Mucosa of descending colon (tissue), 3 donors: ENCODE measurements around the gene SAMD11. TPM values are rescaled to one million over a fixed set of nuclear protein-coding genes. Genes with fewer than 3 reads are reported as not detected.

Experiments
- ATAC-seq: fragments of 200-7000 bp; cut with Tn5 transposase; one replicate; pipeline ENCODE4 v1.9.1; 2020; ENCODE audit warnings: mild to moderate bottlenecking, moderate library complexity
- DNase-seq, 3 donors: peaks; one replicate each; pipeline ENCODE4 v3.0.0-alpha.2; 2020
- H3K36me3 ChIP-seq: fragments of 200-600 bp; one replicate; pipeline ENCODE4 v1.8.0; 2021; ENCODE audit warnings: low read depth, mild to moderate bottlenecking
- H3K4me1 ChIP-seq: fragments of 200-600 bp; one replicate; pipeline ENCODE4 v1.8.0; 2021; ENCODE audit warnings: low read depth, mild to moderate bottlenecking
- H3K4me3 ChIP-seq: fragments of 200-600 bp; one replicate; pipeline ENCODE4 v1.8.0; 2021; ENCODE audit warnings: mild to moderate bottlenecking
- H3K9me3 ChIP-seq: fragments of 200-600 bp; one replicate; pipeline ENCODE4 v1.8.0; 2021; ENCODE audit warnings: mild to moderate bottlenecking
- intact Hi-C, 2 donors: fragments of 100-400 bp; cut with DNase I in 1 of 2; cut with micrococcal nuclease in 1 of 2; formaldehyde crosslinking; loops; one replicate each; pipeline versions ENCODE4 v1.11.0 to v1.11.1; 2022; cut with DNase I, micrococcal nuclease
- total RNA-seq, 3 donors: library from RNA; stranded (reverse); fragmentation: NEBNext Ultra II Directional in 2 of 3; extraction: Animal tissue kit (Norgen Biotek cat#: 25700) in 2 of 3; gene quantifications; one replicate each; pipeline versions ENCODE4 v1.2.1 to v1.2.4, GENCODE V29; 2021 to 2023
- TF ChIP-seq, protein P1 (sequence below): fragments of 200-600 bp; IDR thresholded peaks from one replicate; pipeline ENCODE4 v1.8.0; 2022; ENCODE audit warnings: antibody characterized with exemption, mild to moderate bottlenecking
- donor health status: DM: no; HTN: no; CAD: no; lungs with moderate emphysema.
- donor health status: DM: no; HTN: no; CAD: no.
- donor health status: DM: no; HTN: yes; CAD: no.

Gene SAMD11
- total RNA-seq, 3 donors from 2014 or later: 2.2 to 4.3 (median 2.7) TPM

- intact Hi-C loops: no loop called here
- no peaks in the 10 kb centered on the region for H3K36me3 ChIP-seq
- H3K4me3 ChIP-seq: no peak overlapping the region
- TF ChIP-seq, protein P1, sequence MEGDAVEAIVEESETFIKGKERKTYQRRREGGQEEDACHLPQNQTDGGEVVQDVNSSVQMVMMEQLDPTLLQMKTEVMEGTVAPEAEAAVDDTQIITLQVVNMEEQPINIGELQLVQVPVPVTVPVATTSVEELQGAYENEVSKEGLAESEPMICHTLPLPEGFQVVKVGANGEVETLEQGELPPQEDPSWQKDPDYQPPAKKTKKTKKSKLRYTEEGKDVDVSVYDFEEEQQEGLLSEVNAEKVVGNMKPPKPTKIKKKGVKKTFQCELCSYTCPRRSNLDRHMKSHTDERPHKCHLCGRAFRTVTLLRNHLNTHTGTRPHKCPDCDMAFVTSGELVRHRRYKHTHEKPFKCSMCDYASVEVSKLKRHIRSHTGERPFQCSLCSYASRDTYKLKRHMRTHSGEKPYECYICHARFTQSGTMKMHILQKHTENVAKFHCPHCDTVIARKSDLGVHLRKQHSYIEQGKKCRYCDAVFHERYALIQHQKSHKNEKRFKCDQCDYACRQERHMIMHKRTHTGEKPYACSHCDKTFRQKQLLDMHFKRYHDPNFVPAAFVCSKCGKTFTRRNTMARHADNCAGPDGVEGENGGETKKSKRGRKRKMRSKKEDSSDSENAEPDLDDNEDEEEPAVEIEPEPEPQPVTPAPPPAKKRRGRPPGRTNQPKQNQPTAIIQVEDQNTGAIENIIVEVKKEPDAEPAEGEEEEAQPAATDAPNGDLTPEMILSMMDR: no peak
- no peaks in the 10 kb centered on the region for H3K9me3 ChIP-seq
- ATAC-seq: peak; percentile 74
- peaks cover 4% of the 10 kb centered on the region for H3K4me1 ChIP-seq
- DNase-seq: peak in 2 of 3 donors; percentile 47 to 59
Measured at GRCh38 chr1:932776-933602, 9.3 kb downstream of the SAMD11 start.

DNA sequence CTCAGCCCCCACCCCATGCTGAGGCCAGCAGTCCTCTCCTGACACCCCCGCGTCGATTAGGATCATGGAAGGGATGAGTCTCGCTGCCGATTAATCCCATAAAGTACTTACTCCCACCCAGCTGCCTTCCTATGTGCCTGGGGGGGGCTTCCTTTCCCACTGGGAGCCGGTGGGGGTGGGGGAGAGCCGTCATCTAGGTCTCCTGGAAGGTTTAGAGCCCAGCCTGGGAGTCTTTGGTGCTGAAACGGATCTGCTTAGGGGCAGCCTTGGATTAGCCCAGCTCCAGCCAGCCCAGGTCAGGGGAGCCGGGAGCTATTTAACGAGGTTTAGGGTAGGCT, 9.8 kb downstream of the SAMD11 start:
- TF ChIP-seq, protein P1: no peak
- intact Hi-C loops: no loop called here
- Histone ChIP-seq H3K4me1 (peaks cover 4% of the 10 kb centered on the region), H3K4me3 (no peak overlapping the region), H3K9me3 (no peaks in the 10 kb centered on the region), H3K36me3 (no peaks in the 10 kb centered on the region)
- DNase-seq (no peak), ATAC-seq (no peak)

GRCh38 chr1:934991-935750, 11.4 kb downstream of the SAMD11 start:
- no peak for DNase-seq
- peaks cover 8% of the 10 kb centered on the region for H3K4me1 ChIP-seq
- H3K4me3 ChIP-seq: no peak overlapping the region
- intact Hi-C loops: no loop called here
- no peak for ATAC-seq
- TF ChIP-seq, protein P1: no peak
- H3K9me3 ChIP-seq: no peaks in the 10 kb centered on the region
- no peaks in the 10 kb centered on the region for H3K36me3 ChIP-seq

DNA sequence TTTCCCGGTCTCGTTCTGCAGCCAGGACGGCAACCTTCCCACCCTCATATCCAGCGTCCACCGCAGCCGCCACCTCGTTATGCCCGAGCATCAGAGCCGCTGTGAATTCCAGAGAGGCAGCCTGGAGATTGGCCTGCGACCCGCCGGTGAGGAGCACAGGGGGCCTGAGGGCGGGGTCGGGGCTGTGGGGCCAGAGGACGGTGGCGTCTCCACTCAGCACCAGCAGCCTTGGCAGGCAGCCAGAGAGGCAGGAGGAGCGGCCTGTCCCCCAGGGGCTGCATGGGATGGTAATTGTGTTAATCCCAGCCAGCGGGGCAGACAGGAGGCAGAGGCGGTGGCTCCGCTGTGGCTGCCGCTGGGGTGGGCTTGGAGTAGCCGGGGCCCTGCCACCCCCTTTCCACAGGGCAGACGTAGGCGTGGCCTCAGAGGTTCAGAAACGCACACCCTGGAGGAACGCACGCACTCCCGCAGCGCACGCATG, 12.1 kb downstream of the SAMD11 start:
- H3K4me3 ChIP-seq: no peak overlapping the region
- TF ChIP-seq, protein P1: no peak
- H3K36me3 ChIP-seq: no peaks in the 10 kb centered on the region
- intact Hi-C loops: no loop called here
- peaks cover 14% of the 10 kb centered on the region for H3K4me1 ChIP-seq
- ATAC-seq (no peak), DNase-seq (no peak)
- no peaks in the 10 kb centered on the region for H3K9me3 ChIP-seq

- no peaks in the 10 kb centered on the region for H3K36me3 ChIP-seq
- H3K4me1 ChIP-seq: peaks cover 22% of the 10 kb centered on the region
- no peak overlapping the region for H3K4me3 ChIP-seq
- no peaks in the 10 kb centered on the region for H3K9me3 ChIP-seq
- ATAC-seq: no peak
- no peak for DNase-seq
- intact Hi-C loops: no loop called here
- TF ChIP-seq, protein P1: no peak
Measured at GRCh38 chr1:936348-937264, 12.9 kb downstream of the SAMD11 start.
